PC-3 (cell line): ENCODE measurements around the gene CBARP. TPM values are rescaled to one million over a fixed set of nuclear protein-coding genes. Genes with fewer than 3 reads are reported as not detected.

Experiments used
- ATAC-seq: fragments of 200-7000 bp; cut with Tn5 transposase; 2 replicates; pipeline ENCODE4 v1.9.1; 2020; ENCODE audit warnings: mild to moderate bottlenecking, moderate library complexity
- BruUV-seq: library from RNA; stranded (reverse); fragments of 400-500 nt; replicated peaks from 2 replicates; lab custom pipeline; 2021; lab: Mats Ljungman, UMichigan
- CTCF ChIA-PET: fragments of 300-600 bp; sonication (Branson Sonifier 250); formaldehyde crosslinking; loops from one replicate; lab custom pipeline; 2022; ENCODE audit warnings: antibody characterized with exemption; lab: Charles Lee
- POLR2A ChIA-PET: fragments of 300-600 bp; sonication (Branson Sonifier 250); formaldehyde crosslinking; loops from one replicate; lab custom pipeline; 2022; ENCODE audit warnings: antibody characterized with exemption; ENCODE audit not compliant: unreplicated experiment; lab: Charles Lee
- DNase-seq: peaks from one replicate; pipeline ENCODE4 v3.0.0-alpha.2; 2015
- H2AFZ ChIP-seq: fragments of 300-600 bp; sonication (generic); 2 replicates; pipeline ENCODE4 v1.6.0; 2016; ENCODE audit warnings: antibody characterized with exemption, low read length
- H3F3A ChIP-seq: fragments of 300-600 bp; sonication (generic); one replicate; pipeline ENCODE4 v1.6.0; 2017; ENCODE audit warnings: antibody characterized with exemption, low read length, control low read depth, mild to moderate bottlenecking; ENCODE audit not compliant: unreplicated experiment
- H3K27ac ChIP-seq: fragments of 300-600 bp; sonication (generic); 2 replicates; pipeline ENCODE4 v1.5.1; 2016; ENCODE audit warnings: mild to moderate bottlenecking, low read length
- H3K27me3 ChIP-seq: fragments of 300-600 bp; sonication (generic); 2 replicates; pipeline ENCODE4 v1.6.1; 2016; ENCODE audit warnings: low read length, mixed read lengths
- H3K36me3 ChIP-seq: fragments of 300-600 bp; sonication (generic); 2 replicates; pipeline ENCODE4 v1.6.1; 2016; ENCODE audit warnings: low read depth, mixed run types, low read length, mixed read lengths
- H3K4me1 ChIP-seq: fragments of 300-600 bp; sonication (generic); 2 replicates; pipeline ENCODE4 v1.5.1; 2016; ENCODE audit warnings: low read length; ENCODE audit not compliant: insufficient read depth
- H3K4me2 ChIP-seq: fragments of 300-600 bp; sonication (generic); 2 replicates; pipeline ENCODE4 v1.6.0; 2016; ENCODE audit warnings: low read length
- H3K4me3 ChIP-seq: fragments of 300-600 bp; sonication (generic); 2 replicates; pipeline ENCODE4 v1.5.1; 2016; ENCODE audit warnings: mild to moderate bottlenecking, low read length, mixed read lengths
- H3K79me2 ChIP-seq: fragments of 300-600 bp; sonication (generic); 2 replicates; pipeline ENCODE4 v1.6.1; 2017; ENCODE audit warnings: low read length, mixed read lengths
- H3K9ac ChIP-seq: fragments of 300-600 bp; sonication (generic); 2 replicates; pipeline ENCODE4 v1.6.0; 2016; ENCODE audit warnings: mild to moderate bottlenecking, low read length
- H3K9me2 ChIP-seq: fragments of 300-600 bp; sonication (generic); replicated peaks from 2 replicates; pipeline ENCODE4 v1.6.1; 2016; ENCODE audit warnings: mixed run types, low read length, mixed read lengths
- H3K9me3 ChIP-seq: fragments of 300-600 bp; sonication (generic); 2 replicates; pipeline ENCODE4 v1.6.1; 2016; ENCODE audit warnings: low read length, mixed read lengths
- H4K20me1 ChIP-seq: fragments of 300-600 bp; sonication (generic); 2 replicates; pipeline ENCODE4 v1.6.1; 2016; ENCODE audit warnings: low read length, mixed read lengths
- CTCF ChIP-seq: fragments of 300-600 bp; sonication (generic); conservative IDR thresholded peaks from 2 replicates; pipeline ENCODE4 v1.5.1; 2017; ENCODE audit warnings: antibody characterized with exemption, low read depth, mild to moderate bottlenecking, low read length
- EZH2 ChIP-seq: fragments of 300-600 bp; sonication (generic); IDR thresholded peaks from one replicate; pipeline ENCODE4 v1.6.1; 2017; ENCODE audit warnings: antibody characterized with exemption, mild to moderate bottlenecking, low read length; ENCODE audit not compliant: unreplicated experiment
- EZH2phosphoT487 ChIP-seq: fragments of 300-600 bp; sonication (generic); IDR thresholded peaks from 2 replicates; pipeline ENCODE4 v1.6.1; 2018; ENCODE audit warnings: mild to moderate bottlenecking, antibody characterized with exemption, low read length, borderline replicate concordance
- intact Hi-C: fragments of 100-400 bp; cut with micrococcal nuclease; formaldehyde crosslinking; loops from 2 replicates; pipeline ENCODE4 v1.9.0; 2023
- total RNA-seq: library from RNA; depleted of rRNA; stranded (reverse); fragments of >200 nt; gene quantifications from 2 replicates; pipeline ENCODE4 v1.2.3, GENCODE V29; 2014

The CBARP gene
- total RNA-seq, 1 experiment from 2014 or later, result 3.3 TPM

- H3K4me1 ChIP-seq, result peaks cover 28% of the 10 kb centered on the region
- no peaks in the 10 kb centered on the region for H4K20me1 ChIP-seq
- no TSS peak for BruUV-seq
- H3F3A ChIP-seq, result no peaks in the 10 kb centered on the region
- peak; percentile 92 for DNase-seq
- no peaks in the 10 kb centered on the region for H3K9me3 ChIP-seq
- no peaks in the 10 kb centered on the region for H3K27me3 ChIP-seq
- no peak for TF ChIP-seq CTCF
- TF ChIP-seq EZH2, result no peak
- no peak for TF ChIP-seq EZH2phosphoT487
- peak within 1 kb of the TSS; percentile 86 for H3K4me3 ChIP-seq
- peak within 1 kb of the TSS; percentile 63 for H2AFZ ChIP-seq
- no peaks in the 10 kb centered on the region for H3K36me3 ChIP-seq
- H3K79me2 ChIP-seq, result peaks cover 44% of the 10 kb centered on the region
- intact Hi-C loops, result no loop called here
- H3K4me2 ChIP-seq, result peak within 1 kb of the TSS; percentile 84
- H3K27ac ChIP-seq, result peak within 1 kb of the TSS; percentile 26
- ATAC-seq, result peak; percentile 58
- no peaks in the 10 kb centered on the region for H3K9me2 ChIP-seq
- H3K9ac ChIP-seq, result peak within 1 kb of the TSS; percentile 93
- POLR2A ChIA-PET, result no interaction called here
- CTCF ChIA-PET, result interaction anchor here (0.6 kb wide), 1 partner anchor 16 kb away, joined by 5 read pairs; no protein-coding TSS in a partner anchor
Observed at GRCh38 chr19:1241417-1242095, 3.8 kb upstream of the CBARP start, which contains the start of gene ATP5F1D. Gene ATP5F1D, plus strand, starts transcription at chr19:1241751. Its CDS starts 100 bp downstream, at chr19:1241851.

- intact Hi-C loops, result no loop called here
- Histone ChIP-seq H3K4me3 (peak overlapping the region; percentile 86), H3K27me3 (no peaks in the 10 kb centered on the region), H3K4me2 (peak overlapping the region; percentile 84), H3K9ac (0 out of 2 replicates have a peak overlapping the region, but pooled peaks have one; percentile 15), H4K20me1 (no peaks in the 10 kb centered on the region), H2AFZ (peak overlapping the region; percentile 63), H3K4me1 (peaks cover 28% of the 10 kb centered on the region), H3K27ac (no peak overlapping the region), H3K9me3 (no peaks in the 10 kb centered on the region), H3K79me2 (peaks cover 44% of the 10 kb centered on the region), H3K9me2 (no peaks in the 10 kb centered on the region), H3K36me3 (no peaks in the 10 kb centered on the region), H3F3A (no peaks in the 10 kb centered on the region)
- TF ChIP-seq EZH2, result no peak
- TF ChIP-seq EZH2phosphoT487, result no peak
- TF ChIP-seq CTCF, result no peak
- ATAC-seq, result no peak
- POLR2A ChIA-PET, result no interaction called here
- no TSS peak for BruUV-seq
- CTCF ChIA-PET, result no interaction called here
- DNase-seq, result no peak
Observed at GRCh38 chr19:1240925-1241324, 3.1 kb upstream of the CBARP start.
